ENCODE results near the gene CLIC3. TPM values are rescaled to one million over a fixed set of nuclear protein-coding genes. Genes with fewer than 3 reads are reported as not detected.

Gene CLIC3
- total and polyA plus RNA-seq, 2 donors (not counting 1 experiment from before 2014, with no cell fraction given) = 1.1 to 1.9 TPM

DNA sequence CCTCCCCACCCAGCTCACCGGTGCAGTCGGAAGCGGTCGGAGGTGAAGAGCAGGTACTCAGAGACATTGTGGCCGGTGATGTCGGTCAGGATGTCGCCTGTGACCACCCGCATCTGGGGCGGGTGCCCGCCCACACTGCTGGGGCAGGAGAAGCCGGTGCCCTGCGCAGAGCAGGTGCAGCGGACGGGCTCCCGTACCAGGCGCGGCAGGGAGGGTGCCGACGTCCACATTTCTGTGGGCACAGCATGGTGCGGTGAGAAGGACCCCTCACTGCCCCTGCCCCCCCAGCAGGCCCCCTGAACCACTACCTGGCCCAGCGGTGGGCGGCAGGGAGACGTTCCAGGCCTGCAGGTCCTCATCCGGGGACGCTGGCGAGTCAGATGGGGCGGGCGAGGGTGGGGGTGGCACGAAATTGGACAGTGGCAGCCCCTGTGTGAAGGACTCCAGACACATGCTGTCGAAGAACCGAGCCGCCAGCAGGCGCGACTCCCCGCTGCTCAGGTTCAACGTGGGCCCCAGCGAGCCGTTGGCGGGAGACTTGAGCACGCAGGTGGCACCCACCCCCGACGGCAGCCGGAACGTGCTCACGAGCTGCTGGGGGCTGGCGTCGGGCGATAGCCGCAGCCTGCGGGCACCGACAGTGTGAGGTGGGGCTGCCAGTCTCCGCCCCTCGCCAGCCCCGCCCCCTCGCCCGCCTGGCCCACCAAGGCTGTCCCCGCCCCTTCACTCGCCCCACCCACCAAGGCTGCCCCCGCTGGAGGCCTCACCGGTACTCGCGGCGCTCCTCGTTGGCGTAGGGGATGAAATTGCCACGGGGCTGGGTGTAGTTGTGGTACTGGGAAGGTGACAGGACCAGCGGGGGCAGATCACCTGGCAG is 16.6 kb upstream of the CLIC3 start:
- Mint-ChIP-seq H3K9me3 (ENCODE audit: insufficient read depth) (no peaks in the 10 kb centered on the region), H3K4me3 (no peak overlapping the region), H3K27ac (no peak overlapping the region), H3K27me3 (no peaks in the 10 kb centered on the region), H3K4me1 (no peaks in the 10 kb centered on the region)
- H3K27me3 ChIP-seq (replicated peaks in 1 of 4; ENCODE audit: control extremely low read depth in 1 of 4, control insufficient read depth in 3 of 4, insufficient read depth in 4 of 4, low read length in 3 of 4) = no peaks in the 10 kb centered on the region
- intact Hi-C loops (cut with micrococcal nuclease) = no loop called here
- no peak overlapping the region for H3K4me3 ChIP-seq (ENCODE audit: control extremely low read depth in 1 of 5, extremely low read depth in 1 of 5, insufficient read depth in 1 of 5, low read depth in 2 of 5, low read length in 4 of 5)
- no peaks in the 10 kb centered on the region for H3K4me1 ChIP-seq (ENCODE audit: control insufficient read depth in 2 of 2, insufficient read depth in 2 of 2, low read length in 2 of 2)
- no peaks in the 10 kb centered on the region for H3K79me2 ChIP-seq (ENCODE audit: control insufficient read depth, insufficient read depth, low read length)
- H3K4me2 ChIP-seq (replicated peaks; ENCODE audit: low read depth, low read length, poor library complexity, severe bottlenecking) = no peak overlapping the region
- 95% methylated on average over 55 of the region's 67 CpGs for WGBS (ENCODE audit: insufficient coverage)
- no peak for ATAC-seq (ENCODE audit: low read depth)
- no peak for DNase-seq
- ChIA-PET POLR2A (no interaction called here), CTCF (no interaction called here)
- TF ChIP-seq EZH2 (IDR thresholded peaks at IDR 0.05; ENCODE audit: borderline replicate concordance, insufficient read depth, low read depth, low read length, poor library complexity, severe bottlenecking) = no peak
- TF ChIP-seq, protein P1, sequence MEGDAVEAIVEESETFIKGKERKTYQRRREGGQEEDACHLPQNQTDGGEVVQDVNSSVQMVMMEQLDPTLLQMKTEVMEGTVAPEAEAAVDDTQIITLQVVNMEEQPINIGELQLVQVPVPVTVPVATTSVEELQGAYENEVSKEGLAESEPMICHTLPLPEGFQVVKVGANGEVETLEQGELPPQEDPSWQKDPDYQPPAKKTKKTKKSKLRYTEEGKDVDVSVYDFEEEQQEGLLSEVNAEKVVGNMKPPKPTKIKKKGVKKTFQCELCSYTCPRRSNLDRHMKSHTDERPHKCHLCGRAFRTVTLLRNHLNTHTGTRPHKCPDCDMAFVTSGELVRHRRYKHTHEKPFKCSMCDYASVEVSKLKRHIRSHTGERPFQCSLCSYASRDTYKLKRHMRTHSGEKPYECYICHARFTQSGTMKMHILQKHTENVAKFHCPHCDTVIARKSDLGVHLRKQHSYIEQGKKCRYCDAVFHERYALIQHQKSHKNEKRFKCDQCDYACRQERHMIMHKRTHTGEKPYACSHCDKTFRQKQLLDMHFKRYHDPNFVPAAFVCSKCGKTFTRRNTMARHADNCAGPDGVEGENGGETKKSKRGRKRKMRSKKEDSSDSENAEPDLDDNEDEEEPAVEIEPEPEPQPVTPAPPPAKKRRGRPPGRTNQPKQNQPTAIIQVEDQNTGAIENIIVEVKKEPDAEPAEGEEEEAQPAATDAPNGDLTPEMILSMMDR (IDR thresholded peaks at IDR 0.05) = no peak
- no peaks in the 10 kb centered on the region for H4K20me1 ChIP-seq (ENCODE audit: control insufficient read depth, insufficient read depth, low read length, poor library complexity, severe bottlenecking)
- H3K36me3 ChIP-seq (replicated peaks in 1 of 2; ENCODE audit: control extremely low read depth in 1 of 2, control insufficient read depth in 1 of 2, extremely low read depth in 1 of 2, insufficient read depth in 2 of 2, low read length in 1 of 2) = peaks cover 1 to 5% of the 10 kb centered on the region in 2 experiments
- H3K27ac ChIP-seq (ENCODE audit: low read length in 2 of 2) = no peak overlapping the region
- no peak overlapping the region for H3K9ac ChIP-seq (ENCODE audit: low read length)
- no peak overlapping the region for H2AFZ ChIP-seq (ENCODE audit: insufficient read depth, low read depth, low read length, poor library complexity, severe bottlenecking)
- H3K9me3 ChIP-seq (ENCODE audit: control extremely low read depth in 1 of 3, control insufficient read depth in 2 of 3, insufficient read depth in 1 of 3, low read length in 2 of 3) = no peaks in the 10 kb centered on the region

Measured in B cell (primary cell).